HG02885 (cell line): ENCODE data around the gene NCOA6.
A peak's percentile ranks its signal among the peaks of the same experiment; 100 is the strongest.

Source experiments
- ATAC-seq: cut with Tn5 transposase; IDR thresholded peaks from one replicate; pipeline ENCODE4 v1.9.1; 2021; ENCODE audit warnings: mild to moderate bottlenecking; ENCODE audit not compliant: unreplicated experiment, poor library complexity

Gene NCOA6

DNA sequence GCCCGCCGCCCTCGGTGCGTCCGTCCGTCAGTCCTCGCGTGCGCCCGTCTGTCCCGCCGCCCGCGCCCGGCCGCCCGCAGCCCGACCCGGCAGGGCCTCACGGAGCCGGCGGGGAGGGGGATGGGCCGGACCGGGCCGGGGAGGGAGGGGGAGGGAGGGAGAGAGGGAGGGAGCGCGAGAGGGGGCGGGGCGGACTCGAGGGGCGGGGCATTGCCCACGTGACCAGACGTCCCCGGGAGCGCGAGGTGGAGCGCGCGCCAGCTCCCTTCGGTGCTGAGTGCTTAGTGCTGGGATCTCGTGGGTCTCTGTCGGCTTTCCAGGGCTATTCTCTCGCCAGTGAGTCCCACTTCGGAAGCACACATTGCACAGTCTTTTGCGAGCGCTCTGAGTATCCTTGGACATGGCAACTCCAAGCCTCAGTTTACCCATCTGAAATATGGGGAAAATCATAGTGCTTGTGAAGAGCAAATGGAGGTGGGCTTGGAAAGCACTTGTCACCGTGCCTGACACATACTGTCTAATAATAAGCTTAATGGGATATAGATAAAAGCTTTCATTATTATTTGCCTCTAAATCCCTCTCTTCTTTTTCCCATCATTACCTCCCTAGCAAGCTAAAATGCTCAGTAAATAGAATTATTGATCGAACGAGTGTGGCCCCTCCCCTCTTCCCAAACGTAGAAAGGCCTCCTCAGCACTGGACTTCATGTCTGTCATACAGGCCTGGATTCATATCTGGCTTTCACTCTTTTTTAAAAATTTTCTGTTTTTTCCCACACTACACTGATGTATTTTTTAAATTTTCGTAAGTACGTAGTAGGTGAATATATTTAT, at the start of gene NCOA6:
Gene NCOA6, minus strand, starts transcription at position 122 of the 833 bp plus-strand sequence. CDS start 43,296 bp downstream, outside the sequence.
- ATAC-seq = peak; percentile 67

DNA sequence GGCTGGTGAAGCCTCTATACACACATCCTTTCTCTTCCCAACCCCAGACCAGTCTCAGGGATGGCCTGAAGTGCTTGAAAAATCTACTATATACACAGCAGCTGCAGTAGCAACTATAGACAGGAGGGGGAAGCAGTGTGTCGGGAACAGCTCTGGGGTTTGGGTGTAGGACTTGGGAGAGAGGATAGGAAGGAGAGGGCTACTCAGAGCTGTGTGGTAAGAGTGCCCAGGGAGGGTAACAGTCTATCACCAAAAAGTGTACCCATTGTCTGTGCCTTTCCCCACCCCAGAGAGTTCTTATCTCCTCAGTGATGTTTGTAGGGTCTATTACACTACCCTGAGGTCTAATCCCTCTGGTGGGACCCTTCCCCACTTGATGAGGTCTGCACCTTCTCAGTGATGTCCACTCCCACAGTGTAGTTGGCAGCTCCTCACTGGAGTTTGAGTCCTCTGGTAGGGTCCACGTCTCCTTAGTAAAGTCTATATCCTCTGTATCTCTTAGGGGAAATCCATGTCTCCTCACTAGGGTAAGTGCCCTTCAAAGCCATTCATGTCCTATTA, 48.7 kb upstream of the NCOA6 start:
- ATAC-seq = no peak

DNA sequence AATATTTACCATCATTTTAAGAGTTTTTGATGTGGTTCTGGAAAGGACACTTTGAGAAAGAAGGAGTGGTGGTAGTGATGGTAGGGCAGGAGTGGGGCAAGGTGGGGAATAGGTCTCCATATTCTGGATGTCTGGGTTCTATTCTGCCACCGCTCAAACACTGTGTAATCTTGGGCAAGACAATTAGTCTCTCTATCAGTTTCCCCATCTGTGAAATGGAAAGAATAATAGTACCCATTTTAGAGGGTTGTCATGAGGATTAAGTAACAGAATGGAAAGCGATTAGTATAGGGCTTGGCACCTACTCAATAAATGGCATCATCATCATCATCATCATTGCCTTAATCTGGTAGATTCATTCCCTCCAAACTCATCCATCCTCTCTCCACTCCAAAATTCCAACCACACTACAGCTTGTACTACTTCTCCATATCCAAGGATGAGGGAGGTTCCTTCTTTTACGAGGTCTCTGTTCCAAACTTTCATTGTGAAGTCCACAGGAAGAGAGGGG, 48.2 kb upstream of the NCOA6 start:
- no peak for ATAC-seq

DNA sequence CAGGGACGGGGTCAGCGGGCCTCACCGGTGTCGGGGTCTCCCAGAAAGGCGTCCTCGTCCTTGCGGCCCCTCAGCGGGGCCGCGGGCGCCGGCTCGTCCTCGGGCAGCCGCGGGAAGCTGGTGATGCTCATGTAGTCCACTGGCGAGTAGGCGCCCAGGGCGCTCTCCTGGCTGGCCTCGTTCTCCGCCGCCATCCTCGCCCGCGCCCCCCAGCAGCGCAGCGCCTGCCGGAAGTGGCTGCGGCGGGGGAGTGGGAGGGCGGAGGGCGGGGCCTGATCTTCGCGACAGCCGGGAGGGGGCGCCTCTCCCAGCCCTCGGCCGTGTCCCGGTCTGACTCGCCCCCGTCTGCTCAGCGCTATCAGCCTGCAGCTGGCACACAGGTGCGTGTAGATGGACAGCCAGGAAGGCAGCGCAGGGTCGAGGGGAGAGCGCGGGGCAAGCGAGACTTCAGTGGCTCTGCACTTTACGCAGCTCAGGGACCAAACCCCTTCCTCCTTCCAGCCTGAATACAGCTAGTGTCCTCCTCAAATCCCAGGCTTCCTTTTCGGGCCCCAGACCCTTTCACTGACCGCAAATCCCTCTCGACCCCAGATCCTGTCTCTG, 47.3 kb upstream of the NCOA6 start, which contains the start of gene GGT7:
Gene GGT7, minus strand, starts transcription at position 235 of the 603 bp plus-strand sequence. Its CDS starts 41 bp downstream, at position 194.
- peak; percentile 54 for ATAC-seq

DNA sequence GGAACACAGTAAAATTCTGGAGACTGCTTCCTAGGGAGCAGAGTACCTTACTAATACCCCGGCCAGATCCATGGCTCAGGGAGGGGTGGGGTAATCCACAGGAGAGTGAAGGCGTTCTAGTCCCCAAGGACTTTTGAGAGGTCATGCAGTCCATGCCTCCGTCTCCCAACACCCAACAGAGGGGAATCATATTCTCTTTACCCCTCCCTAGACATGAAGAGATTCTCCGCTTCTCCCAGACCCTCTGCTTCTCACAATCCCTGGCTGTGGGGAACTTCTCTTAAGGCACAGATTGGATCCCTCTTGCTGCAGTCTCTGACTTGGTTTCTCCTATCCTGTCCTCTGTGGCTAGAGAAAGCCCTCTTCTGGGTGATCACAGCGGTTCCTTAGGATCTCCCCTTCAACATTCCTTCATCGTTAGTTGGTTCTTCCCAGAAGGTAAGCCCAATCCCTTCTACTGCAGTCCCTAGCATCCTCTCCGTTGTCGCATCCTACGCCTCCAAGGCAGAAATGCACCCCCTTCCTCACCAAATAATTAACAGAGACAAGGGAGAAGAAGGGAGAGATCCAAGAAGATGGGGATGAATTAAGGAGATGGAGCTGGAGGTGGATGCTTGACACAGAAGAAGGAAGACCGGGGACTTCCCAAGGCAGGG, 46.6 kb upstream of the NCOA6 start:
- ATAC-seq = no peak

DNA sequence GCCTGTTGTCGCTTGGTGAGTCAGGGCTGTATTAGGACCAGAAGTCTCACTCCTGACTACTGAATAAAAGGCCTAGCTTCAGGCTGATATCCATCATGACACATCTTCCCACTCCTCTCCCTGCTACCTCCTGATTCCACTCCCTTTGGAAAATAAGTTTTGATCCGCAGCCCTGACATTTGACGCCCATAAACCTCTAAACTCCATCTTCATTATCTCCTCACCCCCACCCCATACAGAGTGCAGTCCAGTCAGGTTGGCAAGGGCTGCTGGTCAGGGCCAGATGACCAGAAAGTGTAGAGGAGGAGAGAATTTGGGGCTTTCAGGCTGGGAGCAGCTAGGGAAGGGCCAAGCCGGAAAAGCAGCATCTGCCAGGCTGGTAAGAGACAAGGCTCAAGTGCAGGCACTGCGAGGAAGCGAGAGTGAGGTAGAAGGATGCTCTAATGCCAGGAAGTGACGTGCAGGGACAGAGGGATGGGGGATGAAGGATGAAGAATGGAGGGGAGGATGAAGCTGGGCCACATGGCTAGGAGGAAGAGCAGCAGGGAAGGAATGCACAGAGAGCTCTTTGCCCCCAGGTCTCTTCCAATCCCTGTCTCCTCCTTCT, 46.0 kb upstream of the NCOA6 start:
- ATAC-seq = no peak

DNA sequence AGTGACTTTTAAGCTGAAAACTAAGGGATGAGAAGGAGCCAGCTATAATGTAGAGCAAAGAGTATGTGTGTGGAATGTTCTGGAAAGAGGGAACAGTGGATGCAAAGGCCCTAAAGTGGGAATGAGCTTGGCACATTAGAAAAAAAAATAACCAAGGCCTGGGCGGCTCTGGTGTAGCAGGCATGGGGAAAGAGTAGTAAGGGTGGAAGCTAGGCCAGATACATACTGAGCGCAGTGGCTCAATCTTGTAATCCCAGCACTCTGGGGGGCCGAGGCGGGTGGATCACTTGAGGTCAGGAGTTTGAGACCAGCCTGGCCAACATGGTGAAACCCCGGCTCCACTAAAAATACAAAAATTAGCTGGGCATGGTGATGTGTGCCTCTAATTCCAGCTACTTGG, 38.8 kb upstream of the NCOA6 start:
- ATAC-seq = no peak

DNA sequence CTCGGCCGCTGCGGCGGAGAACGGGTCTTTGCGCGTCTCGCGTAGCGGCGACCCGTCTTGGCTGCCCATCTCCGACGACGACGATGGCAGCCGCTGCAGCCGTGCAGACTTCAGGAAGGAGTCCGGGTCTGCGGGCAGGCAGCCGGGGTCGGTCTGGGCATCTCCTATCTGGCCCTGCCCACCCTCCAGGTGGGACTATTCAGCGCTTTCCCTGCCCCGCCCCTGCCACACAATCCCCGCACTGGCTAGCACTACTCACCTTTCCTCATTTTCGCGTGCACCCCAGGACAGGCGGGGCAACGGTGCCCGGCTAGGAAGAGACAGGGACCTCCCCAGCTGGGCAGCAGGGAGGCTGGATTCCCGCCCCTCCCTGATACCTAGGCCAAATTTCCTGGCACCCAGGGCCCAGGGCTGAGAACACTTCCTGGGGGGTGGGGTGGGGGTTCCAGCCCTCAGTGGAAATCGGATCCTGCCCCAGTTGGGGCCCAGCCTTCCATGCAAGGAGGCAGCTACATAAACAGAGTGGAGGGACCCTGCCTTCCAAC, 38.0 kb upstream of the NCOA6 start:
- no peak for ATAC-seq

DNA sequence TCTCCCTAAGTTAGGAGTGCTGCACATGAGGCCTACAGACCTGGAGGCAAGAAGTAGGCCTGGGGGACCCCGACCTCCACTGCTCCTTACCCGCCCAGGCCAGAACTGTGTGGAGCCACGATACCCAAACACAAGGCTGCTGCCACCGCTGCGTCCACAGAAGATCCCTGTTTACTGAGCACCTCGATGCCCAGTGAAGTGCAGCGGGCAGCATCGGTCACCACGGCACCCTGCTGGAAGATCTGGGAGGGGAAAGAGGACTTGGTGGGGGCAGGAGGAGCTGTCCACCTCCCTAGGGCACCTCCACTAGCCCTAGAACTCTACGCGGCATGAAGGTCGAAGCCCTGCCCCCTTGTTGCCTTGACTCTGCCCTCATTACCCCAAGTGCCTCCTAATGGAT, 37.3 kb upstream of the NCOA6 start:
- no peak for ATAC-seq

DNA sequence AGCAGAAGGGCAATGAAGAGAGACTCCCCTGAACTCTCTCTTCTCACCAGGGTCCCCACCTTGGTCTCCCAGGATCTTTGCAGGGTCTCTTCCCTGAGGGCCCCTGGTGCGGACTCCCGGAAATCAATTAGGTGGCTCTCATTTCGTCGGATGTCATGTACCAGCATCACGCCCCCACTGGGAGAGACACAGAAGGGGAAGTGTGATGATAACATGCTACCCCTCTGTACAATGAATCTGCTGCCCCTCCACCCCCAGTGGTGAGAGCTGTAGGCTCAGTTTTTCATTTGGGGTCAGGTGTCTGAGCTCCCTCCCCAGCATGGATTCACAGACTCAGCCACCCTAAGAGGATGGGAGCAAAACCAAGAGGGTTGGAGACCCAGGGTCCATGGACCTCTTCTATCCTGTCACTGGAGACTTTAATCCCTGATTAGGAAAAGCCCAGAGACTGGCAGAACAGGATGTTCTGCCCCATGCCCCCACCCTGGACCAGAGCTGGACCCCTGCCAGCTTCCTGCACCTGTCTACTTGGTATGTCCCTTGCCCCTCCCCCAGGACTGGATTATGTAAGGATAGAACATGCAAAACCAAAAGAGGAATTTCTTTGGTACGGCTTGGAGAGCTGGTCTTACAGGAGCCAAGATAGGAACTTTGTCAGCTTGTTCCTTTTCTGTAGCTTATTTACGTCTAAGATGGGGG, 36.1 kb upstream of the NCOA6 start:
- no peak for ATAC-seq

DNA sequence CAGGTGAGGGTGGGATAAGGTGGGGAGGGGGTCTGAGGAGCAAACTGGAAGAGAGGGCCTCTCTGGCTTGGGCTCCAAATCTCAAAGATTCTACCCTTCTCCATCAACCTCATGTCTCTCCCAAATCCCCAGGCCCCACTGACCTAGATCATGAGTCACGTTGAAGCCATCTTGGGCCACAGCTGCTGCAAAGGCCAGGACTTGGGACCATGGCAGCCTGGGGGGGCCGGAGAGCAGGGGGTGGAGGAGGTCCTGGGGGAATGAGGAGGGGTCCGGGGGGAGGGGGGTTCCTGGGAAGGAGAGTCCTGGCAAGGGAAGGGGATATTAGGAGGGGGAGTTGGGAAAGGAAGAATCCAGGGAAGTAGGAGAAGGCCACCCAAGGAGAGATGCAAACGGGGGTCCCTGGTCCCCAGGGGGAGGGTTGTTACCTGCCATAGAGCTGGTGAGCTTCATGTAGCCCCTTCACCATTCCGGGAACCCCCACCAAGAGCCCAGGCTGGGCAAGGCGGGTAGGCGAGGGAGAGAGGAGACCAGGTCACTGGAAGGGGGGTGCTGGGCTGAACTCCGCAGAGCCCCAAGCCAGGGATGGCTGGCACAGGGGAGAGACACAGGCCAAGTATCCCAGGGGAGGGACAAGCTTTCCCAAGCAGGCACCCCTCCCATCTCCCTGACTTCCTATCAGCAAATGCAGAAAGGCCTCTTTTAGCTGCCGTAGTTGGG, 34.5 kb upstream of the NCOA6 start:
- no peak for ATAC-seq

DNA sequence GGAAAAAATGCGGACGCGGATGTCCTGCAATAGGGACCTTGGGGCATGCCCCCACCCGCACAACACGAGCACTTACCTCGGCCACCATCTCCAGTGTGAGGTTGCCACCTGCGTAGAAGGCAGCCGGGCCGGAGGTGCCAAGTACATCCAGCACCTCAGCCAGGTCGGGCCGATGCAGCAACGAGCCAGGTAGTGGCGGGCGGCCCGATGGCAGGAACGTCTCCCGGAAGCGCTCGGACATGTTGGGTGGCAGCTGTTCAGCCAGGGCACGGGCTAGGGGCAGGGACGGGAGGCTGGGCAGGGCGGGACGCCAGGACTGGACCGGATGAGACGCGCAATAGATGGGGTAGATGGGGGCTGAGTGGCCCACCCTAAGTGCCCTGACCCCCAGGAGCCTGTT, 33.9 kb upstream of the NCOA6 start:
- no peak for ATAC-seq

DNA sequence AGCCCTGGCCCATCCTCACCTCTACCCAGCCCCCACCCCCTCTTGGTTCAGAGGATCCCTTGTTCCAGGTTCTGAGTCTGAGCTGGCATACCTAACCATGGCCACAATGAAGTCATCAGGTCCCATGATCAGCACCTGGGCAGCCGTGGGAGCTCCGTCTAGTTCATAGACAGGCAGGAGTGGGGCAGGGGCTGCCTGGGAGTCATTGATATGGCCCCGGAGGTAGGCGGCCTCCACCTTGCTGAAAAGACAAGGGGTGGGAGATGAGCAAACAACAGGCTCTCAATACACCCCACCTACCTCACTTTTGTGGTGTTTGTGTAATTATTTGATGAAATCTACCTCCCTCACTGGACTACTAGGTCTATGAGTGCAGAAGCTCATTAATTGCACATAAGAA, 26.8 kb upstream of the NCOA6 start:
- no peak for ATAC-seq

DNA sequence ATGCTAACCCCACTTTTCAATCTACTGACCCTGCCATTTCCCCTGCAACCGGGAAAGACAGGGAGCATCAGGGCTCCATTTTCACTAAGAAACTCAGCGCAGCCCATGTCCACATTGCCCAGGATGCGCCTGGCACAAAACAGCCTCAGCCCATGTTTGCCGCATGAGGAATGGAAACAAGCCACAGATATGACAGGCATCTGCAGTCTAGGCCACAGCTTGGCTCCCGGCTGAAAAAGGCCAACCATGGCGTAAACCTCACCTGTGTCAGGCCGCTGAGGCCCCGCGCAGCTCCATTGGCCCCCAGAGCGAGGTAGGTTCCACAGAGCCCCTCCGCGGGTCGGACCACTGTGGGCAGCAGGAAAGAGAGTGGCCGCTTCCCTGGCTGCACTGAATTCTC, 25.5 kb upstream of the NCOA6 start:
- ATAC-seq = no peak

DNA sequence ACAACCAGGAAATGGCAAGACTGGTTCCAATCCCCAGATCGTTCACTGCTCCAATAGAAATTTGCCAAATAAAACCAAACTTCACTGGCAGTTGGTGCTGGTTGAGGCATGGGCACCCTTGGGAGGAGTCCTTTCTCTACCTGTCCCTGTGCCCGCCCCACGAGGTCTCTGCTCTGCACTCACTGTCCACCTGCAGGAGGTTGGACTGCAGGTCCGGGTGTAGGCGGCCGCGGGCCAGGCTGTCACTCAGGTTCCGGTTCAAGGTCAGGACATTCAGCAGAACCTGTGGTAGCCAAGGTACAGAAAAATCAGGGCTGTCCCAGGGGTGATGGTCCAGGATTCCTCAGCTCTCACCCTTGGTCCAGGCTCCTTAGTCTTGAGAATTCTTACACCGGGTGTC, 24.3 kb upstream of the NCOA6 start:
- ATAC-seq = no peak

DNA sequence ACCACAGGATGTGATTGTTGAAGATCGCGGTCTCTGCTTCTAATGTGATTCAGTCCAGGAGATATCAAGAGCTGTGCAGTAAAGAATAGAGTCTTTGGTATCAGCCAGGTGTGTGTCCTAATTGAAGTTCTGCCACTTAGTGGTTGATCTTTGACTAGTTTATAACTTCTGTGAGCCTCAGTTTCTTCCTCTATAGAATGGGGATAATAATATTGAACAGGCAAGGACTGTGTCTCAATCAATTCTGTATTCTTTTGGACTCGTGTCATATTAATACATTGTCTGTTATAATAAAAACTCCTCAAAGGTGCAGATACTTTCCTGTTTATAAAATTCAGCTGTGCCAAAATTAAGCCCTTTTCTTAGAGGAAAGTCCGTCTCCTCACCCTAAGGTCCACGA, 23.1 kb upstream of the NCOA6 start:
- no peak for ATAC-seq

DNA sequence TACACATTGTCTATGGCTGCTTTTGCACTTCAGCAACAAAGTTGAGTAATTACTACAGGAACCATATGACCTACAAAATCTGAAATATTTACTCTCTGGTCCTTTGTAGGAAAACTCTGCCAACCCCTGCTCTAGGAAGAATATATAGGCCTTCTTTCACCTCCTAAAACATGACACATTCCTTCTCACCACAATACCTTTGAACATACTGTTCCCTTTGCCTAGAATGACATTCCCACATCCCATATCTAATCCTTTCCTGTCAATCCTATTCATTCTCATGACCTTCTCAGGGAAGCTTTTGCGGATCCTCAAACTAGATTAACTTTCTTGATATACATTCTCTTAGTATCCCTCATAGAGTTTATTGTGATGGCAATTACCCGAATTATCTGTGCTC, 18.0 kb upstream of the NCOA6 start:
- ATAC-seq = no peak

DNA sequence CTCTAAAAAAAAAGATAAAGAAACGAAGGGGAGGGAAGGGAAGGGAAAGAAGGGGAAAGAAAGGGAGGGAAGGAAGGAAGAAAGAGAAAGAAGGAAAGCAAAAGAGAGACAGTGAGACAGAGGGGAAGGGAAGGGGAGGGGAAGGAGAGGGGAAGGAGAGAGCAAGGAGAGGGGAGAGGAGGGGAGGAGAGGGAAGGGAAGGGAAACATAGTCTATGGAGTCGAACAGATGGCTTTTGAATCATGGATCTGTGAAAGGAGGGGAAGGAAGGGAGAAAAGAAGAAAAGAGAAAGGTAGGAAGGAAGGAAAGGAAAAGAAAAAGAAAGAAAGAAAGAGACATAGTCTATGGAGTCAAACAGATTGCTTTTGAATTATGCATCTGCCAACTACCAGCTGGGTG, 16.7 kb upstream of the NCOA6 start:
- no peak for ATAC-seq

DNA sequence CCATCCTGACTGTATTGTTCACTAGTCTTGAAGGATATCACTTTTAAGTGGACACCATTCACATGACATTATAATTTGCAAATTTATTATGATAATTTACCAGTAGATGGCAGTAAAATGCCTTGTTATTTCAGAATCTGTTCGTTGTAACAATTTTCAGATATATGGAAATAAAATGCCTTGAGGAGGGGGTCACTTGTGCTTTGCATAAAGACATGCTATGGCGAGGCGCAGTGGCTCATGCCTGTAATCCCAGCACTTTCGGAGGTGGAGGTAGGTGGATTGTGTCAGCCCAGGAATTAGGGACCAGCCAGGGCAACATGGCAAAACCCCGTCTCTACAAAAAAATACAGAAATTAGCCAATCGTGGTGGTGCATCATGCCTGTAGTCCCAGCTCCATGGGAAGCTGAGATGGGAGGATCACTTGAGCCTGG, 9.0 kb upstream of the NCOA6 start:
- no peak for ATAC-seq
